ENCODE results near the gene DLEU7. TPM values are rescaled to one million over a fixed set of nuclear protein-coding genes. Genes with fewer than 3 reads are reported as not detected.

DLEU7 gene
- polyA plus RNA-seq, 2 donors, result 0.02 TPM; not detected in 1

- no peak overlapping the region for H3K4me3 ChIP-seq (ENCODE audit: low read depth in 1 of 2, low read length in 2 of 2)
- H3K27ac ChIP-seq (ENCODE audit: low read depth in 2 of 2, low read length in 1 of 2), result no peak overlapping the region
- H3K36me3 ChIP-seq (ENCODE audit: control insufficient read depth in 2 of 2, insufficient read depth in 2 of 2, low read length in 1 of 2), result no peaks in the 10 kb centered on the region
- no peaks in the 10 kb centered on the region for H3K9me3 ChIP-seq (ENCODE audit: control insufficient read depth in 2 of 2, insufficient read depth in 1 of 2, low read depth in 1 of 2, low read length in 1 of 2)
- 57 to 78% methylated on average over 6 of the region's 6 CpGs for whole genome bisulfite sequencing, 2 donors
- H3K27me3 ChIP-seq (ENCODE audit: control insufficient read depth in 1 of 2, insufficient read depth in 2 of 2, low read length in 2 of 2), result peaks cover 0 to 2% of the 10 kb centered on the region in 2 donors
- H3K4me1 ChIP-seq (ENCODE audit: control insufficient read depth in 2 of 2, insufficient read depth in 2 of 2, low read length in 1 of 2), result peaks cover 0 to 3% of the 10 kb centered on the region in 2 donors
Observed at GRCh38 chr13:50783717-50784290, 59.7 kb downstream of the DLEU7 start.

GRCh38 chr13:50783066-50783465, 60.4 kb downstream of the DLEU7 start:
- H3K36me3 ChIP-seq (ENCODE audit: control insufficient read depth in 2 of 2, insufficient read depth in 2 of 2, low read length in 1 of 2), result no peaks in the 10 kb centered on the region
- peaks cover 0 to 2% of the 10 kb centered on the region in 2 donors for H3K27me3 ChIP-seq (ENCODE audit: control insufficient read depth in 1 of 2, insufficient read depth in 2 of 2, low read length in 2 of 2)
- peaks cover 0 to 3% of the 10 kb centered on the region in 2 donors for H3K4me1 ChIP-seq (ENCODE audit: control insufficient read depth in 2 of 2, insufficient read depth in 2 of 2, low read length in 1 of 2)
- H3K27ac ChIP-seq (ENCODE audit: low read depth in 2 of 2, low read length in 1 of 2), result no peak overlapping the region
- H3K9me3 ChIP-seq (ENCODE audit: control insufficient read depth in 2 of 2, insufficient read depth in 1 of 2, low read depth in 1 of 2, low read length in 1 of 2), result no peaks in the 10 kb centered on the region
- 88 to 94% methylated on average over 2 of the region's 2 CpGs for WGBS, 2 donors
- H3K4me3 ChIP-seq (ENCODE audit: low read depth in 1 of 2, low read length in 2 of 2), result no peak overlapping the region

GRCh38 chr13:50780201-50781015, 63.1 kb downstream of the DLEU7 start:
- H3K4me3 ChIP-seq (ENCODE audit: low read depth in 1 of 2, low read length in 2 of 2), result no peak overlapping the region
- no peaks in the 10 kb centered on the region for H3K36me3 ChIP-seq (ENCODE audit: control insufficient read depth in 2 of 2, insufficient read depth in 2 of 2, low read length in 1 of 2)
- H3K9me3 ChIP-seq (ENCODE audit: control insufficient read depth in 2 of 2, insufficient read depth in 1 of 2, low read depth in 1 of 2, low read length in 1 of 2), result no peaks in the 10 kb centered on the region
- WGBS, 2 donors, result 73 to 80% methylated on average over 9 of the region's 9 CpGs
- H3K4me1 ChIP-seq (ENCODE audit: control insufficient read depth in 2 of 2, insufficient read depth in 2 of 2, low read length in 1 of 2), result peaks cover 0 to 3% of the 10 kb centered on the region in 2 donors
- peaks cover 0 to 4% of the 10 kb centered on the region in 2 donors for H3K27me3 ChIP-seq (ENCODE audit: control insufficient read depth in 1 of 2, insufficient read depth in 2 of 2, low read length in 2 of 2)
- H3K27ac ChIP-seq (ENCODE audit: low read depth in 2 of 2, low read length in 1 of 2), result no peak overlapping the region

- peaks cover 0 to 4% of the 10 kb centered on the region in 2 donors for H3K27me3 ChIP-seq (ENCODE audit: control insufficient read depth in 1 of 2, insufficient read depth in 2 of 2, low read length in 2 of 2)
- H3K4me1 ChIP-seq (ENCODE audit: control insufficient read depth in 2 of 2, insufficient read depth in 2 of 2, low read length in 1 of 2), result peaks cover 0 to 3% of the 10 kb centered on the region in 2 donors
- no peaks in the 10 kb centered on the region for H3K36me3 ChIP-seq (ENCODE audit: control insufficient read depth in 2 of 2, insufficient read depth in 2 of 2, low read length in 1 of 2)
- no peak overlapping the region for H3K27ac ChIP-seq (ENCODE audit: low read depth in 2 of 2, low read length in 1 of 2)
- no peaks in the 10 kb centered on the region for H3K9me3 ChIP-seq (ENCODE audit: control insufficient read depth in 2 of 2, insufficient read depth in 1 of 2, low read depth in 1 of 2, low read length in 1 of 2)
- WGBS, 2 donors, result 82 to 90% methylated on average over 8 of the region's 8 CpGs
- H3K4me3 ChIP-seq (ENCODE audit: low read depth in 1 of 2, low read length in 2 of 2), result no peak overlapping the region
Observed at GRCh38 chr13:50779443-50780200, 63.9 kb downstream of the DLEU7 start.

Other genes starting within 250 kb of the DLEU7 start
- gene RNASEH2B, start 66.1 kb upstream of the DLEU7 start, polyA plus RNA-seq, result 10 to 100 TPM; 24.3 to 31.8 TPM